Parathyroid adenoma (tissue), 2 donors: Measurements from ENCODE around the gene TMCC1.

ENCODE experiments used
- H2AFZ ChIP-seq: fragments of 300-600 bp; sonication (generic); one replicate; pipeline ENCODE4 v1.7.0; 2017; ENCODE audit warnings: antibody characterized with exemption, mild to moderate bottlenecking
- H3K27ac ChIP-seq: fragments of 300-600 bp; sonication (generic); one replicate; pipeline ENCODE4 v1.7.0; 2017
- H3K27me3 ChIP-seq: fragments of 300-600 bp; sonication (generic); one replicate; pipeline ENCODE4 v1.7.0; 2017; ENCODE audit warnings: low read length; ENCODE audit not compliant: control insufficient read depth, insufficient read depth
- H3K36me3 ChIP-seq: fragments of 300-600 bp; sonication (generic); one replicate; pipeline ENCODE4 v1.7.0; 2017; ENCODE audit warnings: low read length; ENCODE audit not compliant: control insufficient read depth, insufficient read depth
- H3K4me1 ChIP-seq: fragments of 300-600 bp; sonication (generic); one replicate; pipeline ENCODE4 v1.7.0; 2017; ENCODE audit warnings: control low read depth
- H3K4me2 ChIP-seq: fragments of 300-600 bp; sonication (generic); one replicate; pipeline ENCODE4 v1.7.0; 2017; ENCODE audit warnings: low read length
- H3K4me3 ChIP-seq: fragments of 300-600 bp; sonication (generic); one replicate; pipeline ENCODE4 v1.7.0; 2017; ENCODE audit warnings: low read depth, low read length
- H3K79me2 ChIP-seq: fragments of 300-600 bp; sonication (generic); one replicate; pipeline ENCODE4 v1.7.0; 2017; ENCODE audit warnings: control low read depth
- H3K9ac ChIP-seq: fragments of 300-600 bp; sonication (generic); one replicate; pipeline ENCODE4 v1.7.0; 2017; ENCODE audit warnings: mild to moderate bottlenecking
- H3K9me3 ChIP-seq: fragments of 300-600 bp; sonication (generic); one replicate; pipeline ENCODE4 v1.7.0; 2017; ENCODE audit warnings: low read length; ENCODE audit not compliant: control insufficient read depth
- TF ChIP-seq, protein P1 (sequence below): fragments of 300-600 bp; sonication (generic); IDR thresholded peaks from one replicate; pipeline ENCODE4 v1.7.0; 2017; ENCODE audit warnings: antibody characterized with exemption, mild to moderate bottlenecking
- donor health status: primary hyperparathyroidism.

The TMCC1 gene

GRCh38 chr3:129769616-129770015 is 123.9 kb downstream of the TMCC1 start:
- Histone ChIP-seq H3K9ac (no peak overlapping the region), H2AFZ (no peak overlapping the region), H3K9me3 (no peaks in the 10 kb centered on the region), H3K27me3 (no peaks in the 10 kb centered on the region), H3K36me3 (no peaks in the 10 kb centered on the region), H3K27ac (no peak overlapping the region), H3K4me1 (peaks cover 2% of the 10 kb centered on the region), H3K4me3 (no peak overlapping the region), H3K4me2 (no peak overlapping the region), H3K79me2 (peaks cover 8% of the 10 kb centered on the region)
- TF ChIP-seq, protein P1, sequence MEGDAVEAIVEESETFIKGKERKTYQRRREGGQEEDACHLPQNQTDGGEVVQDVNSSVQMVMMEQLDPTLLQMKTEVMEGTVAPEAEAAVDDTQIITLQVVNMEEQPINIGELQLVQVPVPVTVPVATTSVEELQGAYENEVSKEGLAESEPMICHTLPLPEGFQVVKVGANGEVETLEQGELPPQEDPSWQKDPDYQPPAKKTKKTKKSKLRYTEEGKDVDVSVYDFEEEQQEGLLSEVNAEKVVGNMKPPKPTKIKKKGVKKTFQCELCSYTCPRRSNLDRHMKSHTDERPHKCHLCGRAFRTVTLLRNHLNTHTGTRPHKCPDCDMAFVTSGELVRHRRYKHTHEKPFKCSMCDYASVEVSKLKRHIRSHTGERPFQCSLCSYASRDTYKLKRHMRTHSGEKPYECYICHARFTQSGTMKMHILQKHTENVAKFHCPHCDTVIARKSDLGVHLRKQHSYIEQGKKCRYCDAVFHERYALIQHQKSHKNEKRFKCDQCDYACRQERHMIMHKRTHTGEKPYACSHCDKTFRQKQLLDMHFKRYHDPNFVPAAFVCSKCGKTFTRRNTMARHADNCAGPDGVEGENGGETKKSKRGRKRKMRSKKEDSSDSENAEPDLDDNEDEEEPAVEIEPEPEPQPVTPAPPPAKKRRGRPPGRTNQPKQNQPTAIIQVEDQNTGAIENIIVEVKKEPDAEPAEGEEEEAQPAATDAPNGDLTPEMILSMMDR = no peak

- Histone ChIP-seq H3K27ac (no peak overlapping the region), H3K36me3 (no peaks in the 10 kb centered on the region), H3K4me3 (no peak overlapping the region), H3K27me3 (no peaks in the 10 kb centered on the region), H3K9me3 (no peaks in the 10 kb centered on the region), H3K79me2 (peaks cover 8% of the 10 kb centered on the region), H3K4me2 (no peak overlapping the region), H3K9ac (no peak overlapping the region), H2AFZ (no peak overlapping the region), H3K4me1 (peaks cover 2% of the 10 kb centered on the region)
- TF ChIP-seq, protein P1 = no peak
Measured at GRCh38 chr3:129768728-129769127, 124.8 kb downstream of the TMCC1 start.

DNA sequence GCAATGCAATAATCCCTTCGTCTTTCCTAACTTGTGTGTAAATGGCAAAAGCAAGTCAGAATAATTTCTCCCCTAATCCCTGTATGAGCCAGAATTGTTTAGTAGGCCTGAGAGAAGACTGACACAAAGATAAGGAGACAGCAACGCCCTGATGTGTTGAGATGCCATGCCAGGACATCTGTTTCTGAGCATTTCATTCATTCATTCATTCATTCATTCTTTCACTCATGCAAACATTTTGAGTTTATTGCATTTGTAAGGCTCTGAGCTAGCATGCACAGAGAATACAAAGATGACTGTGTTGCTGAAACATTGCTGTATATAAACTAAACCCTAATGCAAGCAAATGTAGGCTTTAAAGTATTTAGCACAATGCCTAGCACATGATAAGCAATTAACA is 127.4 kb downstream of the TMCC1 start:
- Histone ChIP-seq H3K27ac (no peak overlapping the region), H3K27me3 (no peaks in the 10 kb centered on the region), H3K36me3 (no peaks in the 10 kb centered on the region), H3K4me3 (no peak overlapping the region), H2AFZ (no peak overlapping the region), H3K9me3 (no peaks in the 10 kb centered on the region), H3K9ac (no peak overlapping the region), H3K4me1 (peaks cover 2% of the 10 kb centered on the region), H3K79me2 (peaks cover 12% of the 10 kb centered on the region), H3K4me2 (no peak overlapping the region)
- TF ChIP-seq, protein P1 = no peak

GRCh38 chr3:129764090-129764489 is 129.4 kb downstream of the TMCC1 start:
- no peaks in the 10 kb centered on the region for H3K27me3 ChIP-seq
- no peak overlapping the region for H3K27ac ChIP-seq
- peaks cover 9% of the 10 kb centered on the region for H3K79me2 ChIP-seq
- H3K4me1 ChIP-seq = peaks cover 2% of the 10 kb centered on the region
- no peak overlapping the region for H3K9ac ChIP-seq
- no peak overlapping the region for H3K4me3 ChIP-seq
- H3K36me3 ChIP-seq = no peaks in the 10 kb centered on the region
- H2AFZ ChIP-seq = no peak overlapping the region
- no peaks in the 10 kb centered on the region for H3K9me3 ChIP-seq
- H3K4me2 ChIP-seq = no peak overlapping the region
- TF ChIP-seq, protein P1 = no peak

GRCh38 chr3:129758785-129759320 is 134.7 kb downstream of the TMCC1 start:
- Histone ChIP-seq H3K4me3 (no peak overlapping the region), H3K9ac (no peak overlapping the region), H3K27ac (no peak overlapping the region), H3K27me3 (no peaks in the 10 kb centered on the region), H3K36me3 (no peaks in the 10 kb centered on the region), H2AFZ (no peak overlapping the region), H3K4me2 (no peak overlapping the region), H3K4me1 (peaks cover 2% of the 10 kb centered on the region), H3K79me2 (peaks cover 13% of the 10 kb centered on the region), H3K9me3 (no peaks in the 10 kb centered on the region)
- TF ChIP-seq, protein P1 = no peak
